Neuronal stem cell (in vitro differentiated cells): Measurements from ENCODE around the gene YBX3.

Experiments used
- DNase-seq: peaks from one replicate; pipeline ENCODE4 v3.0.0-alpha.2; 2013; ENCODE audit warnings: low spot score
- H2AFZ ChIP-seq: one replicate; pipeline ENCODE4 v1.6.1; 2013; ENCODE audit warnings: mild to moderate bottlenecking, low read length, inconsistent platforms
- H2AK5ac ChIP-seq: 2 replicates; pipeline ENCODE4 v1.6.1; 2013; ENCODE audit warnings: low read depth, mild to moderate bottlenecking, inconsistent platforms, low read length, moderate library complexity, mixed read lengths
- H2BK120ac ChIP-seq: 2 replicates; pipeline ENCODE4 v1.6.1; 2013; ENCODE audit warnings: low read depth, mild to moderate bottlenecking, inconsistent platforms, low read length, moderate library complexity, mixed read lengths
- H2BK12ac ChIP-seq: one replicate; pipeline ENCODE4 v1.6.1; 2013; ENCODE audit warnings: low read length, inconsistent platforms
- H2BK15ac ChIP-seq: 2 replicates; pipeline ENCODE4 v1.6.1; 2013; ENCODE audit warnings: mild to moderate bottlenecking, low read length, inconsistent platforms, mixed read lengths
- H2BK5ac ChIP-seq: one replicate; pipeline ENCODE4 v1.6.1; 2013; ENCODE audit warnings: inconsistent platforms, mild to moderate bottlenecking, low read length, moderate library complexity
- H3K14ac ChIP-seq: one replicate; pipeline ENCODE4 v1.6.1; 2013; ENCODE audit warnings: low read length, inconsistent platforms
- H3K18ac ChIP-seq: 2 replicates; pipeline ENCODE4 v1.6.1; 2013; ENCODE audit warnings: low read length, inconsistent platforms
- H3K23ac ChIP-seq: 2 replicates; pipeline ENCODE4 v1.6.1; 2013; ENCODE audit warnings: low read depth, mild to moderate bottlenecking, mixed read lengths, low read length, inconsistent platforms; ENCODE audit not compliant: poor library complexity
- H3K27ac ChIP-seq: replicated peaks from 3 replicates; pipeline ENCODE4 v1.5.1; 2013; ENCODE audit warnings: low read length, inconsistent platforms
- H3K27me3 ChIP-seq, 3 experiments: 2 replicates each; pipeline ENCODE4 v1.6.1; 2013; ENCODE audit warnings: low read length in 3 of 3, mild to moderate bottlenecking in 2 of 3, inconsistent platforms in 1 of 3, low read depth in 1 of 3, mixed read lengths in 1 of 3, moderate library complexity in 1 of 3; ENCODE audit not compliant: control insufficient read depth in 3 of 3, insufficient read depth in 3 of 3
- H3K36me3 ChIP-seq, 2 donors: replicated peaks in 1 of 2; 2 replicates each; pipeline ENCODE4 v1.6.1; 2013; ENCODE audit warnings: low read length in 2 of 2; ENCODE audit not compliant: control insufficient read depth in 2 of 2, insufficient read depth in 2 of 2
- H3K4ac ChIP-seq: 2 replicates; pipeline ENCODE4 v1.6.1; 2013; ENCODE audit warnings: inconsistent platforms, mild to moderate bottlenecking, low read length, moderate library complexity
- H3K4me1 ChIP-seq, 2 donors: 1 replicate in 1 of 2; 2 replicates in 1 of 2; pipeline ENCODE4 v1.6.1; 2013; ENCODE audit warnings: low read length in 2 of 2, low read depth in 1 of 2; ENCODE audit not compliant: control insufficient read depth in 2 of 2, insufficient read depth in 1 of 2
- H3K4me2 ChIP-seq: one replicate; pipeline ENCODE4 v1.6.1; 2013; ENCODE audit warnings: mild to moderate bottlenecking, low read length, inconsistent platforms; ENCODE audit not compliant: insufficient read depth, poor library complexity, severe bottlenecking
- H3K4me3 ChIP-seq, 2 donors: 2 replicates each; pipeline ENCODE4 v1.5.1; 2013; ENCODE audit warnings: low read length in 2 of 2, mild to moderate bottlenecking in 2 of 2, inconsistent platforms in 1 of 2, moderate library complexity in 1 of 2
- H3K79me1 ChIP-seq: one replicate; pipeline ENCODE4 v1.6.1; 2013; ENCODE audit warnings: low read depth, mild to moderate bottlenecking, inconsistent platforms, low read length, moderate library complexity
- H3K9ac ChIP-seq: one replicate; pipeline ENCODE4 v1.6.1; 2013; ENCODE audit warnings: mild to moderate bottlenecking, low read depth, low read length, inconsistent platforms; ENCODE audit not compliant: poor library complexity
- H3K9me3 ChIP-seq, 2 donors: replicated peaks in 1 of 2; 2 replicates each; pipeline versions ENCODE3 to v1.6.1; 2013; ENCODE audit warnings: low read length in 2 of 2, mild to moderate bottlenecking in 2 of 2, inconsistent platforms in 1 of 2, low read depth in 1 of 2, mixed read lengths in 1 of 2, moderate library complexity in 1 of 2; ENCODE audit not compliant: control insufficient read depth in 2 of 2, insufficient read depth in 1 of 2
- H4K8ac ChIP-seq: one replicate; pipeline ENCODE4 v1.6.1; 2013; ENCODE audit warnings: low read depth, mild to moderate bottlenecking, inconsistent platforms, low read length, moderate library complexity
- H4K91ac ChIP-seq: one replicate; pipeline ENCODE4 v1.6.1; 2013; ENCODE audit warnings: low read length, low read depth, mild to moderate bottlenecking, inconsistent platforms; ENCODE audit not compliant: poor library complexity
- WGBS, 2 donors: extraction: QIAGEN DNeasy Blood & Tissue Kit; methylation state at CpG; one replicate each; pipeline ENCODE4 v1.1.7; 2013; ENCODE audit warnings: missing lambda C conversion rate in 2 of 2, mixed read lengths in 1 of 2; ENCODE audit not compliant: insufficient read length in 2 of 2, insufficient replicate concordance in 1 of 2; ENCODE audit errors: extremely low coverage in 2 of 2; 5-methylcytosine and 5-hydroxymethylcytosine counted together

The YBX3 gene

GRCh38 chr12:10668526-10668925 is 54.6 kb downstream of the YBX3 start:
- Histone ChIP-seq H3K36me3 (no peaks in the 10 kb centered on the region), H3K79me1 (no peaks in the 10 kb centered on the region), H3K4ac (no peak overlapping the region), H4K91ac (no peak overlapping the region), H3K9me3 (no peaks in the 10 kb centered on the region), H3K27ac (no peak overlapping the region), H2AK5ac (no peak overlapping the region), H2BK5ac (no peak overlapping the region), H2BK120ac (no peak overlapping the region), H2BK15ac (no peak overlapping the region), H2AFZ (no peak overlapping the region), H3K4me2 (no peak overlapping the region), H3K4me3 (no peak overlapping the region), H2BK12ac (no peak overlapping the region), H3K14ac (no peak overlapping the region), H3K4me1 (no peaks in the 10 kb centered on the region), H3K9ac (no peak overlapping the region), H3K18ac (no peak overlapping the region), H3K27me3 (peaks cover 0 to 27% (median under 1%) of the 10 kb centered on the region in 3 experiments), H4K8ac (no peak overlapping the region), H3K23ac (no peak overlapping the region)
- no peak for DNase-seq
- no CpG with 5 or more reads among the region's 5 CpGs for WGBS, 2 donors

DNA sequence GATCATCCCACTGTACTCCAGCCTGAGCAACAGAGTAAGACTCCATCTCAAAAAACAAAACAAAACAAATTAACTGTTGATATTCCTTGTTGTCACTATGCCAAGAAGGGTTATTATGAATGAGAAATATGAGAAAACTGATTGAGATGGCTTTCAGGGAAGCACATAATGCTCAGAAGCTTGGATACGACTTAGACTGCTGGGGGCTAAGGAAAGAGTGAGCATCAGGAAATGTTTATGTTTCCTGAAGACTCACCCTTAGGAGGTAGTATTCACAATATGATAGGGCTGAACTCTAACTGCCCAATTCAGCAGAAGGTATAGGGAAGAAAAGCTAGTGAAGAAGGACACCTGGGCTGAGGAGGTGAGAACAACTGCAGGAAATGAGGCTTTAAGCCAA is 55.5 kb downstream of the YBX3 start:
- H4K8ac ChIP-seq, result no peak overlapping the region
- no peak overlapping the region for H2AFZ ChIP-seq
- peaks cover 0 to 17% (median 0%) of the 10 kb centered on the region in 3 experiments for H3K27me3 ChIP-seq
- H3K4ac ChIP-seq, result no peak overlapping the region
- H3K23ac ChIP-seq, result no peak overlapping the region
- DNase-seq, result no peak
- no peaks in the 10 kb centered on the region for H3K36me3 ChIP-seq
- H4K91ac ChIP-seq, result no peak overlapping the region
- no peak overlapping the region for H2BK5ac ChIP-seq
- H3K4me3 ChIP-seq, result no peak overlapping the region
- no peak overlapping the region for H3K4me2 ChIP-seq
- no peak overlapping the region for H2BK12ac ChIP-seq
- no peaks in the 10 kb centered on the region for H3K9me3 ChIP-seq
- no peak overlapping the region for H3K18ac ChIP-seq
- no peak overlapping the region for H2BK15ac ChIP-seq
- H2AK5ac ChIP-seq, result no peak overlapping the region
- no peak overlapping the region for H3K14ac ChIP-seq
- H3K9ac ChIP-seq, result no peak overlapping the region
- no peaks in the 10 kb centered on the region for H3K4me1 ChIP-seq
- no peak overlapping the region for H3K27ac ChIP-seq
- no peaks in the 10 kb centered on the region for H3K79me1 ChIP-seq
- WGBS, 2 donors, result no CpG with 5 or more reads among the region's 1 CpG
- no peak overlapping the region for H2BK120ac ChIP-seq

- H3K9me3 ChIP-seq, result no peaks in the 10 kb centered on the region
- no peak overlapping the region for H3K18ac ChIP-seq
- H3K27ac ChIP-seq, result no peak overlapping the region
- no peak overlapping the region for H2BK12ac ChIP-seq
- H2AFZ ChIP-seq, result no peak overlapping the region
- no CpG with 5 or more reads among the region's 2 CpGs for WGBS, 2 donors
- no peak overlapping the region for H2BK5ac ChIP-seq
- H3K23ac ChIP-seq, result no peak overlapping the region
- H3K4me2 ChIP-seq, result no peak overlapping the region
- no peak overlapping the region for H3K4ac ChIP-seq
- H4K91ac ChIP-seq, result no peak overlapping the region
- H3K4me1 ChIP-seq, result no peaks in the 10 kb centered on the region
- peaks cover 0 to 8% (median 0%) of the 10 kb centered on the region in 3 experiments for H3K27me3 ChIP-seq
- no peak overlapping the region for H3K9ac ChIP-seq
- H3K14ac ChIP-seq, result no peak overlapping the region
- DNase-seq, result no peak
- H4K8ac ChIP-seq, result no peak overlapping the region
- H3K4me3 ChIP-seq, result no peak overlapping the region
- no peak overlapping the region for H2BK15ac ChIP-seq
- H2AK5ac ChIP-seq, result no peak overlapping the region
- H3K79me1 ChIP-seq, result no peaks in the 10 kb centered on the region
- H3K36me3 ChIP-seq, result no peaks in the 10 kb centered on the region
- no peak overlapping the region for H2BK120ac ChIP-seq
Observed at GRCh38 chr12:10664499-10664898, 58.6 kb downstream of the YBX3 start.

- no peaks in the 10 kb centered on the region for H3K79me1 ChIP-seq
- no peak overlapping the region for H4K8ac ChIP-seq
Observed at GRCh38 chr12:10663869-10664268, 59.3 kb downstream of the YBX3 start.

More at GRCh38 chr12:10663869-10664268, 59.3 kb downstream of the YBX3 start:
- no peak overlapping the region for H3K4me2 ChIP-seq
- H3K4me3 ChIP-seq, result no peak overlapping the region
- no peaks in the 10 kb centered on the region for H3K36me3 ChIP-seq
- no peak overlapping the region for H4K91ac ChIP-seq
- no peak overlapping the region for H3K14ac ChIP-seq
- no peak overlapping the region for H2BK15ac ChIP-seq
- H3K9ac ChIP-seq, result no peak overlapping the region
- no peak for DNase-seq
- H3K23ac ChIP-seq, result no peak overlapping the region
- no CpG with 5 or more reads among the region's 3 CpGs for WGBS, 2 donors
- no peaks in the 10 kb centered on the region for H3K4me1 ChIP-seq
- no peak overlapping the region for H2BK5ac ChIP-seq
- H3K27ac ChIP-seq, result no peak overlapping the region
- H2AFZ ChIP-seq, result no peak overlapping the region
- H3K27me3 ChIP-seq, result peaks cover 0 to 8% (median 0%) of the 10 kb centered on the region in 3 experiments
- H2AK5ac ChIP-seq, result no peak overlapping the region
- H3K4ac ChIP-seq, result no peak overlapping the region
- H2BK12ac ChIP-seq, result no peak overlapping the region
- no peak overlapping the region for H3K18ac ChIP-seq
- no peaks in the 10 kb centered on the region for H3K9me3 ChIP-seq
- H2BK120ac ChIP-seq, result no peak overlapping the region
